Stimulated activated CD4-positive, alpha-beta T cell treated with anti-CD3 and anti-CD28 coated beads, Interleukin-4, amount 100 ng/mL, for 1 hour (primary cell): ENCODE results near the gene LCE1F.

Experiments
- DNase-seq: peaks from one replicate; pipeline ENCODE4 v3.0.0-alpha.2; 2020

Gene LCE1F, protein sequence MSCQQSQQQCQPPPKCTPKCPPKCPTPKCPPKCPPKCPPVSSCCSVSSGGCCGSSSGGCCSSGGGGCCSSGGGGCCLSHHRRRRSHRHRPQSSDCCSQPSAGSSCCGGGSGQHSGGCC

DNA sequence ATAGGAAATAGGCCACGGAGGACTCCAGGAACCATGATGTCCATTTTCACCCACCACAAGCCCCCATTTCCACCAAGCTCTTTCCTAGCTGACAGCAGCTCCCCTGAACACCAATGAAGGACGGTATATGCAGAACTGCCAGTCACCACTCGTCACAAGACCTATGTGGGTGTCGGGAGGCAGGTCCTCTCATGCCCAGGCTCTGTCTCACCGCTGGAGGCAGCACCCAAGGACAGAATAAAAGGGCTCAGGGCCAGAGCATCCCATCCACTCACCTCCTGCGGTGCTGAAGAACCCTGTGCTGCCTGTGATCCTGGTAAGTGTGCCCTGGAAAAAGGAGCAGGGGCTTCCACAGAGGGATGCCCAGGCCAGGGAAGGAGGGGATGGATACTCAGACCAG, at the start of gene LCE1F:
TSS of gene LCE1F (plus strand) at position 266 of the 400 bp plus-strand sequence. CDS start 1,232 bp downstream, outside the sequence.
- no peak for DNase-seq

DNA sequence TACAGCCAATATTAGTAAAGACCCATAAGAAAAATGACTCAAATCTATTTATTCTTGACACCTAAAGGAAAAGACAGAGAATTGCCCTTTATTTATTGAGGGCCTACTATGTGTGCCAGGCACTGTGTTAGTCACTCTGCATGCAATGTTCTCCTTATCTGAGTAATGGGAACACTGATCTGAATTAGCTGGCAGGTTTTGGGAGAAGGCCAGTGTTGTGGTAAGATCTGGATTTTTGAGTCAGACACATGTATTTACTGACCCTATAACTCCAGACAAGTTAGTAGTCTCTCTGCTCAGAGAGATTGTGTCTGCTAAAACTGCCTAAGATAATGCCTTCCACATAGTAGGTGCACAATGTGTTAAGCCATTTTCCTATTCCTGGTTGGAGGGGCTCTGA, 49.7 kb upstream of the LCE1F start:
- DNase-seq: no peak

DNA sequence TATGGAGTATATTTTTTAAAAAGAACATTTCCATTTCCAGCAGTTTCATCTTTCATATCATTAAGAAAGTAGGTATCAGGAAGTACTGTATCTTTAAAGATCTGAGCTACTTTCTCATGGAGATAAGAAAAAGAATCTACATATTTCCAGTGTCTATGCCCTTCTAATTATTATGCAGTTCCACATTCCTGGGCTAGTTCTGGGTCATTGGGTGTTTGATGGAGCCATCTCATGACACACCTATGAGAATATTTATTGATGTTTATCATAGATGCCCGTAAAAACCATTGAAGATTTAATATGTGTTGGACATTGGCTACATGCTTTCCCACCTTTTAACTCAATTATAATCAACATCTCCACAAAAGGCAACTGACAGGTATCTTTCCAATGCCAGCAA, 46.0 kb upstream of the LCE1F start:
- no peak for DNase-seq

DNA sequence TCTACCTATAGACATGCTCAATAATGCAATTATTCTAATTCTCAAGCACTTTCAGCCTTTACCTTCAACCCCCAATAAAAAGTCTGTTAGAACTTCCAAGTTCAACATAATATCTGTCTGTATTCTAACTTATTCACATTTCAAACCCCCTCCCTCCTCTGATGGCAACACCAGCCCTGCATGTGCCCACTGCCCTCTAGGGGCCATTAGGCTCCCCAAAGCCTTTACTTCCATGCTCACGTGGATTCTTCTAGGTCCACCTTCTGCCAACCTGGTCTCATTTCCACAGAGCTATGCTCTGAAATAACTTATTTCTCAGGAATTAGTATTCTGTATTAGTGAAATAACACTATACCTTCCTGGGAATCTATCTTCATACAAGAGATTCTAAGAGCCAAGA, 39.3 kb upstream of the LCE1F start:
- DNase-seq: no peak

DNA sequence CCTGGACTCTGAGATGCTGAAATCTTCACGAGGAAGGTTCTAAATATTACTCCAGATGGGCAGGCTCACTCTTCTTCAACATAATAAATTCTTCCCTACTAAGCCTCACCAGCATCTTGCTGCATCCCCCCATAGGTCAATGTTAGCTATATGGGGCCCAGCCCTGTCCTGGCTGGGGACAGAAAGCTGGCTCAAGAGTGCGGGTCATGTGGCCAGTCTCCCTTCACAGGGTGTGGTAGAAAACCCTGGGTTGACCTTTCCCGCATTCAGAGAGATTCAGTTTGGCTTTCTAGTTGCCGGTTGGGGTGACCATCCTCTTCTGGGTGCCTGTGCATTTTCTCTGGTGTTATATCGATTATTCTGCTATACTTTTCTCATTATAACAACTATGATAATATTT, 36.9 kb upstream of the LCE1F start:
- DNase-seq: no peak

DNA sequence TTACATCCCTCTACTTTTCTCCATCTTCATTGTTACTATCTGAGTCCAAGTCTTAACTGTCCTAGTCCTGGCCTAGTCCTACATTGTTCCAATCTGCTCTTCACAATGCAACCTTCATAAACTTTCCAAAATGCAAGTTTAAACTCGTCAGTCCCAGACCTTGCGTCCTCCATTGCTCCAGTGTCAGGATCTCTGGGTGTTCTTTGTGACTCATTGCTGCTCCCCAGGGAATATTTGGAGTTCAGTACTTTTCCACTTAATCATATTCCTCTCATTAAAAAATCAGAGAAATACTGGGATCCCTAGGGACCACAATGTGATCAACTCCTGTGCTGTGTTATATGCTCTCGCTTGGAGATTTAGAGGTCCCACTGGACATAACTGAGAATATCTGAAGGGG, 35.1 kb upstream of the LCE1F start:
- no peak for DNase-seq

DNA sequence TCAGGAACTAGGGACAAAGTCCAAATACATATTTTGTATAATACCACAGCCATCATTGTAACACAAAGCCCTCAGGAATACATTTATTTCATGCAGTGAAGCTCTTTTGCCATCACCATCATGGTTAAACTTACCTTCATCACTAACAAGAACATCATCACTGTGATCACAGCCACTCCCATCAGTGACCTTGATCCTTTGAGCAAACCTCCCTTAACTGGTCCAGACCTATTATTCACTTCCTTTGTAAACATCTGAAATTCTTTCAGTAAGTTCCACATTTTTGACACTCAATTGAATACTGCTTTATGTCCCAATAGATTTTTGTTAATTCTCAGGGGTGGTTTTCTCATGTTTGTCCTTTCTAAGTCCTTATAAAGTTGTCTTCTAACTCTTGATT, 33.3 kb upstream of the LCE1F start:
- DNase-seq: no peak

DNA sequence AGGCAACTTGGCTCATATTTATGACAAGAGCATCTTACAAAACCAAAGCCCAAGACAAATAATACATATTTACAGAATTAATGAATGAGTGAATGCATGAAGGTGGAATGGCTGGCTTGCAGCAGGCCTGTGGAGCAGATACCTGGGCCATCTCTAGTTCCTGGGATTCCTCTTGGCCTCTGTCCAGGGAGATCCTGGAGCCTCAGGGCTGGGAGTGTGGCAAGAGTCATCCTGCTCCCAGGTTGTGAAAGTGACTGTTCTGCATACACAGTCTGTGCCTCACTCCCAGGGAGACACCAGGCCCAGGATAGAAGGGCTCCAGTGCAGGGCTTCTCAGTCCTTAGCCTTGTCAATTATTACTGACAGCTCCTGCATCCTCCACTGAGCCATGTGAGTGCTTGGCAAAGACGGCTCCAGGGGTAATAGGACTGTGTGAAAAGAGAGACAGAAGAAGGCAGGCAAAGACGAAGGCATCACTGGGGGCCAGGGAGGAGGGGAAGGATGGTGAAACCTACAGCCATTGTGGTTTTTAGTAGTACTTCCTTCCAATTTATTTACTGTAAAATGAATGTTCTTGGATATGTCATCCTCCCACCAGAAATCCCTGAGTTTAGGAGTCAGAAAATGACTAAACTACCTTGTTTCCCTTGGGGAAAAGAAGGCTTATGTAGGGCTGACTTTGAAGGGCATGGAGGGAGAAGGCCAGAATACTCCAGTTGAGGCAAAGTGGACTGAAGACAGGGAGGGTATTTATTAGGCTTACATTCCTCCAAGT, 31.4 kb upstream of the LCE1F start:
- no peak for DNase-seq

DNA sequence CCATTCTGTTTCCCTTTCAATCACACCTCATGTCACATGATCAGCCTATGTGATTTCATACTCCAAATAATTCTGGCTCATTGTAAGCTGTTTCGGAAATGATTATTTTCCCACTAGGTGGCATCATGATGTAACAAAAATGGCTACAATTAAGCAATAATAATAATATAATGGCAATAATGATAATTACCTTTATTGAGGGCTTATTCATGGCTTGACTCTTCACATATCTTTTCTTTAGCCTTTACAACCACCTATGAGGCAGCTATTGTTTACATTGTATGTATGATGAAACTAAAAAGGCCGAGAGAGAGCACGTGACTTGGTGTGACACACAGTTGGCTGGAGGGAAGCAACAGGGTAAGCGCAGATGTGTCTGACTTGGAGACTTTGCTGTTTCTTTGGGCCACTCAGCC, 29.6 kb upstream of the LCE1F start:
- DNase-seq: no peak

DNA sequence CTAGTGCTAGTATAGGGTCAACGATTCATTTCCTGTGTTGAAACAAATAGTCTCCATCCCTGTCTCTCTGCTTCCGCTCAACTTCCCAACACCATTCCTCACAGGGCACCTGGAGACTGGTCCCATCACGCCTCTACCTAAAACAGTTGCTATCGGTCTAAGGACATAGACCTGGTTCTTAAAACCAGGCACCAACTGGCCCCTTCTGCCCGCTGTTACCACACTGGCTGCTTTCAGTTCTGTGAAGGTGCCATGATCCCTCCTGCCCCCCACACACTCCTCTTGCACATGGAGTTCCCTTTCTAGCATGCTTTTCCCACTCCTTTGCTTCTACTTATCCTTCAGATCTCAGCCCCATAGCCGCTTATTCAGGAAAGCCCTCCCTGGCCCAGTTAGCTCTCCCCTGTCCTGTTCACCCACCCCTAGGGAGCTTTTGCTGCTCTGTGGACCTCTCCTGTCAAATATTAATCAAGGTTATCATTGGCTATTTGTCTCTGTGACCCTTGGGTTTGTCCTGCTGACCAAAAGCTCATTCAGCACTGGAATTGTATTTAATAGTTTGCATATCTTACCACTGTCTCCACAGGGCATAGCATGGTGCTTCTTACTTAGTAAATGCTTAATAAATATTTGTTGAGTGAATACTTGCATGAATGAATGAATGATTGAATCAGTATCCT, 29.0 kb upstream of the LCE1F start:
- no peak for DNase-seq

DNA sequence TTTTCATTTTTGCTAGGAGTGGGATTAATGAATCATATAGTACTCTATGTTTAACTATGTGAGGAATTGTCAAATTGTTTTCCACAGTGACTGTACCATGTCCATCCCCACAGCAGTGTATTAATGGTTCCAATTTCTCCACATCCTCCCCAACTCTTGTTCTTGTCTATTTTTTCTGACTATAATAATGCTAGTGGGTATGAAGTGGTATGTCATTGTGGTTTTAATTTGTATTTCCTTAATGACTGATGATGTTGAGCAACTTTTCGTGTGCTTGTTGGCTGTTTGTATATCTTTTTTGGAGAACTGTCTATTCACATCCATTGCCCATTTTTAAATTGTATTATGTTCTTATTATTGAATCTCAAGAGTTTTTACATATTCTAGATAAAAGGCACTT, 27.1 kb upstream of the LCE1F start:
- DNase-seq: no peak

DNA sequence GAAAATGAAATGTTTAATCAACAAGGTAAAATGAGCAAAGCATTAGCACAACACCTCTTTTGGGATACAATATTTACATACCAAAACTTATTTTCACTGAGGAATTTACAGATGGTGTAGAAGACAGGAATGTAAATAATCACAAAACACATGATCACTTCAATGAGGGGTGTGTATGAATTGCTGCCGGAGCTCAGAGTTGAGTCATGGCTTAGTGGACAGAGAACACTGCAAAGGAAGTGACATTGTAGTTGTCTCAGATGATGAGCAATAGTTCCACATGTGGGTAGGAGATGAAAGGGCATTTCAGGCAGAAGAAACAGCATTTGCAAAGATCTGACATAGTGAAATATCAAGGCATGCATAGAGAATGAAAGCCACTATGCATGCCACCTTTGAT, 22.7 kb upstream of the LCE1F start:
- DNase-seq: no peak

DNA sequence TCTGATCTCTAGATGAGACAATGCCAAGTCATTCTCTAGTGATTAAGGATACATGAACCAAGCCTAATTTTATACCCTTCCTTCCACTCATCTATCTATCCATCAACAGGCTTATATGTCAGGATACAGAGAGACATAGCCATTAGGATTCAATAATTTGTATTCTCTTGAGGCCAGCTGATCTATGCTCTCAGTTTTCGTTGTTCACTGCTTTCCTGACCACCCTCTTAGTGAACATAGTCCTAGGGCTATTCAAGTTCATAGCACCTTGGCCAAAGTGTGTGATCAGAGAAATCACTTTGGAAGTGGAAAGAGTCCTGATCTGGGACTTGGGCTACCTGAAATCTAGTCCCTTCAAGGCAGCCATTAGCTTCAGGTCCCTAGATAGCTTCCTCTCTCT, 21.4 kb upstream of the LCE1F start:
- DNase-seq: no peak

DNA sequence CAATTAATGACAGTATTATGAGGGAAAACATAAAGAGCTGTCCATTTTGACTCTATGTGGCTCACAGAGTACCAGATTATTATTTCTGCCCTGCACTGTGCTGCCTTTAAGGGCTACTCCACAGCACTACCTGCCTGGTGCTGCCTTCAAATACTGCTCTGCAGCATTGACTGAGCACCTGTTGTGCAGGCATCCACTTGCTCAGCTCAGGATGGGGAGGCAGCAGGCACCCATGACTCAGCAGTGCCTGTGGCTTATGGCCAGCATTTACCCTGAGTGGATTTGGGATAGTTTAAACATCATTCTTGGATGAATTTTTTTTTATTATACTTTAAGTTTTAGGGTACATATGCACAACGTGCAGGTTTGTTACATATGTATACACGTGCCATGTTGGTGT, 18.1 kb upstream of the LCE1F start:
- no peak for DNase-seq

DNA sequence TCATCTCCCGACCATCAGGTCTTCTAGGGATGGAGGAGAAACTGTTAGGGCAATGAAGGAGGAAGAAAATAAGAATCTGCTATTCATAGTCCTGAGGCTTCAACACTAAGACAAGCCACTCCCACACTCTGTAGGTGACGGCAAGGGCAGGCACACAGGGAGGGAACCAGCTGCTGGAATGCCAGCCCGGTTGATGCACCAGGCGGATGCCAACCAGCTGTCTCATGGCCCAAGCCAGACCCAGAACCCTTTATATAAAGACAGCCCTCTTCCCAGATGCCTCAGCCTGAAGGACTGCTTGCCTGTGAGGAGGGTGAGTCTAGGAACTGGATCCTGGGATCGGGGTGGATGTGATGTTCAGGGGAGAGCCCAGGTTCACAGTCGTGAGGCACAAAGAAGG, 17.2 kb upstream of the LCE1F start, which contains the start of gene KPRP:
TSS of gene KPRP (plus strand) at position 279 of the 400 bp plus-strand sequence. CDS start 1,564 bp downstream, outside the sequence.
- no peak for DNase-seq

DNA sequence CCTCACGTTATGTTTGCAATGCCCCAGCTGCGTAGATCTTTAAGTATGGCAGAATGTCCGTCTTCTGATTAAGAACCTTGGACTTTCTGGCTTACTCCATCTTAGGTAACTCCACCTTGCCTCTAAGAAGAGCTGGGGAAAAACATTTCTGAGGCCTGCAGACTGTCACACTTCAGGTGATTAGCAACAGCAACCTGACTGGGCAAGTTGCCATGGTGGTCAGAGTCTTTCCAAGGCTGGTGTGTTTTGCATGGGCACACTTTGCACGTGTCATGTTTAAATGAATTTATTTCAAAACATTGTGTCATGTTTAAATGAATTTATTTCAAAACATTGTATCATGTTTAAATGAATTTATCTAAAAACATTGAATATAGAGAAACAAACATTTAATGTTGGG, 16.3 kb upstream of the LCE1F start:
- DNase-seq: no peak

DNA sequence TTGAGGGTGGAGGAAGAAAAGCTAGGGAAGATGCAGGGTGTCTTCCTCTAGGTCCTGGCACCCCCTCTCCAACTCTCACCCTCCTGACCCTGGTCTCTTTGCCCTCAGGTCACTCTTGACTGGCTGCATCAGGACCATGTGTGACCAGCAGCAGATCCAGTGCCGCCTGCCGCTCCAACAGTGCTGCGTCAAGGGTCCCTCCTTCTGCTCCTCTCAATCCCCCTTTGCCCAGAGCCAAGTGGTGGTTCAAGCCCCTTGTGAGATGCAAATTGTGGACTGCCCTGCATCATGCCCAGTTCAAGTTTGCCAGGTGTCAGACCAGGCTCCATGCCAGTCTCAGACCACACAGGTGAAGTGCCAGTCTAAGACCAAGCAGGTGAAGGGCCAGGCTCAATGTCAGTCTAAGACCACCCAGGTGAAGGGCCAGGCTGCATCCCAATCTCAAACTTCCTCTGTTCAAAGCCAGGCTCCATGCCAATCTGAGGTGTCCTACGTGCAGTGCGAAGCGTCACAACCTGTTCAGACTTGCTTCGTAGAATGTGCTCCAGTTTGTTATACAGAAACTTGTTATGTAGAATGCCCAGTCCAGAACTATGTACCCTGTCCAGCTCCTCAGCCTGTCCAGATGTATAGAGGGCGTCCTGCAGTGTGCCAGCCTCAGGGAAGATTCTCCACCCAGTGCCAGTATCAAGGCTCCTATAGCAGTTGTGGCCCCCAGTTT, 15.3 kb upstream of the LCE1F start:
- DNase-seq: no peak

DNA sequence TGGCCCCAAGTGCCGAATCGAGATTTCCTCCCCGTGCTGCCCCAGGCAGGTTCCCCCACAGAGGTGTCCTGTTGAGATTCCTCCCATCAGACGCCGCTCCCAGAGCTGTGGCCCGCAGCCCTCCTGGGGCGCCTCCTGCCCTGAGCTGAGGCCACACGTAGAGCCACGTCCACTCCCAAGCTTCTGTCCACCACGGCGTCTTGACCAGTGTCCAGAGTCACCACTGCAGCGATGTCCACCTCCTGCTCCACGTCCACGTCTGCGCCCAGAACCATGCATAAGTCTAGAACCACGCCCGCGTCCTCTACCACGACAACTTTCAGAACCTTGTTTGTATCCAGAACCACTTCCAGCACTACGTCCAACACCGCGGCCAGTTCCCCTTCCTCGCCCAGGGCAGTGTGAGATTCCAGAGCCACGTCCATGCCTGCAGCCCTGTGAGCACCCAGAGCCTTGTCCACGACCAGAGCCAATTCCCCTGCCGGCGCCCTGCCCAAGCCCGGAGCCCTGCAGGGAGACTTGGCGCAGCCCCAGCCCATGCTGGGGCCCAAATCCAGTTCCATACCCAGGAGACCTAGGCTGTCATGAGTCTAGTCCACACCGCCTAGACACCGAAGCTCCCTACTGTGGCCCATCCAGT, 14.3 kb upstream of the LCE1F start:
- DNase-seq: no peak

DNA sequence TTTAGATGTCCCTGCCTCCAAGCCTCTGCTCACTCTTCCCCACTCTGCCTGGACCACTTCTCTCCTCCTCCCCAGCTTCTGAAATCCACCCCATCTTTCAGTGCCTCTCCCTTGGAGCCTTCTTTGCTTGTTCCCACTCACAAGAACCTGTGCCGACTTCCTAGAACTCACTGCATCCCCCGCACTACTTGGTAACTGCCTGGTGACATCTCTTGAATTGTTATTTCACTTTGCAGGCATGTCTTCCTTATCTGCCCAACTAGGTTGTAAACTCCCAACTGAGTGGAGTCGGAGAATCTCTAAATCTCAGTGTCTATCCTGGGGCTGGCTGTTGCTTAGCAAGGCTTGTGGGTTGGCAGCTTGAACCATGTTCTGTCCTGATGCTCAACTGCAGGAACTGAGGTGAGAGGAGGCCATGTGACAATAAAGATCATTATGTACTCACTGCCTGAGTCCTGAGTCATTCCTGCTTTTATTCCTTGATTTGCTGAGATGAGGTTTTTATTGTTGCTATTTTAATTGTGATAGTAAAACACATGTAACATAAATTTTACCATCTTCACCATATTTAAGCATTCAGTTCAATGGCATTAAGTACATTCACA, 13.2 kb upstream of the LCE1F start:
- DNase-seq: no peak

DNA sequence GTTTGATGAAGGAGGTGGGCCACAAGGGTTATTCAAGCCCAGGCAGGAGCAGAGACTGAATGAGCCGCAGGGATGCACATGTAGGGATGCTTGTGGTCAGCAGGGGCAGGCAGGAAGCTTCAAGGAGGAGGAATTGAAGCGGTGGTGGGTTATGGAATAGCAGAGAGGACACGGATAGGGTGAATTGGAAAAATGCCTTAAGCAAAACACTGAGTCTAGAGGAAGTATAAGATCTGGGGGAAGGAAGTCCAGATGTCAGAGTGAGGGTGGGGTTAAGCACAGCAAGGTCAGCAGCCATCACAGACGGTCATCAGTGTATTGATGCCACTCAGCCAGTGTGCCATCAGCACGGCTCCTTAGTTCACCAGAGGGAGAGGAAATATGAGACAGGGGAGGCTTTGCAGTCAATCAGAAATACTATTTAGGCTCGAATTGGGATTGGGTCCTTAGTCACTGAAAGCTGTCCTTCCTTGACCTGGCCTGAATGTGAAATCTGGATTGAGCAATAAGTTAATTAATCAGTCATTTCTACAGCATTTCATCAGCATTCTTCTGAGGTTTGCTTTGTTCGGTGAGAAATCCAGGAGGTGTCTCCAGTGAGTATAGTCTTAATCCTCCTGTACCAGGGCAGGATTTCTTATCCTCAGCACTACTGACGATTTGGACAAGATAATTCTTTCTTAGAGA, 6.0 kb upstream of the LCE1F start:
- no peak for DNase-seq

DNA sequence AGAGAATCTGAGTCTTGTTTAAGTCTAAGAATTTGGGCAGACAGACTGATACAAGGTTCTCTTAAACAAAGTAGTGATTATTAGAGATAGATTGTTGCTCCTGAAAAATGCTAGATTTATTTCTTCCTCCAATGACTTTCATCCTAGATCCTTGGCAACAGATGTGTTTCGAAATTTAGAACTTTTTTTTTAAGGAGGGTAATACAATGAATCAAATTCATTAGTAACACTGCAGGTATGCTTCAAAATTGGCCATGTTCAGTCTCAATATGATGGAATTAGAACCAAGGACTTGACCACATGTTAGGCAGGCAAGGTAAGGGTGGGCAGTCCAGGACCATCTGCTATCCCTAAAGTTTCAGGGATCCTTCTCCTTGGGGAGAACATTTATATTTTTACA, 4.5 kb upstream of the LCE1F start:
- no peak for DNase-seq

DNA sequence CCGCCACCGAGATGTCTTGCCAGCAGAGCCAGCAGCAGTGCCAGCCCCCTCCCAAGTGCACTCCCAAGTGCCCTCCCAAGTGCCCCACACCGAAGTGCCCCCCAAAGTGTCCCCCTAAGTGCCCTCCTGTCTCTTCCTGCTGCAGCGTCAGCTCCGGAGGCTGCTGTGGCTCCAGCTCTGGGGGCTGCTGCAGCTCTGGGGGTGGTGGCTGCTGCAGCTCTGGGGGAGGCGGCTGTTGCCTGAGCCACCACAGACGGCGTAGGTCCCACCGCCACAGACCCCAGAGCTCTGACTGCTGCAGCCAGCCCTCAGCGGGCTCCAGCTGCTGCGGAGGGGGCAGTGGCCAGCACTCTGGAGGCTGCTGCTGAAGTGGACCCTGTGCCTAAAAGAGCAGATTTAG, 1.4 kb downstream of the LCE1F start:
- DNase-seq: no peak
